HG02970 (cell line): ENCODE data around the gene STAM2.
"Not testable (repeated sequence)": the region's sequence is repeated elsewhere in the genome, so short reads cannot be mapped to it uniquely, and the experiment has no call there.

Experiments
- ATAC-seq: cut with Tn5 transposase; IDR thresholded peaks from one replicate; pipeline ENCODE4 v1.9.1; 2021; ENCODE audit warnings: mild to moderate bottlenecking, moderate library complexity, moderate number of reproducible peaks; ENCODE audit not compliant: unreplicated experiment, low FRiP score

Gene STAM2

GRCh38 chr2:152175368-152176112 is at the start of gene STAM2:
STAM2 (minus strand) TSS chr2:152175763; CDS start chr2:152175642, 121 bp downstream.
- ATAC-seq = peak; percentile 86

GRCh38 chr2:152223977-152224376 is 48.4 kb upstream of the STAM2 start:
- ATAC-seq = no peak

- ATAC-seq = no peak
These were observed 47.5 kb upstream of the STAM2 start for GRCh38 chr2:152222975-152223637.

GRCh38 chr2:152221839-152222238 is 46.3 kb upstream of the STAM2 start:
- no peak for ATAC-seq

- no peak for ATAC-seq
These were observed 43.7 kb upstream of the STAM2 start for GRCh38 chr2:152219077-152219828.

GRCh38 chr2:152201466-152201830 is 25.9 kb upstream of the STAM2 start:
- ATAC-seq = no peak

- ATAC-seq = no peak
These were observed 25.3 kb upstream of the STAM2 start for GRCh38 chr2:152200565-152201465.

- ATAC-seq = no peak
These were observed 24.5 kb upstream of the STAM2 start for GRCh38 chr2:152200101-152200500.

- no peak for ATAC-seq
These were observed 22.9 kb upstream of the STAM2 start for GRCh38 chr2:152198499-152198898.

GRCh38 chr2:152197508-152198284 is 22.1 kb upstream of the STAM2 start:
- ATAC-seq = not testable (repeated sequence)

GRCh38 chr2:152189622-152190495 is 14.3 kb upstream of the STAM2 start:
- no peak for ATAC-seq

- not testable (repeated sequence) for ATAC-seq
These were observed 11.2 kb upstream of the STAM2 start for GRCh38 chr2:152186808-152187207.

- ATAC-seq = no peak
These were observed 10.7 kb upstream of the STAM2 start for GRCh38 chr2:152186262-152186661.

- no peak for ATAC-seq
These were observed 8.0 kb upstream of the STAM2 start for GRCh38 chr2:152183401-152184073.

GRCh38 chr2:152177667-152178066 is 2.1 kb upstream of the STAM2 start:
- not testable (repeated sequence) for ATAC-seq

GRCh38 chr2:152176113-152176714 is 651 bp upstream of the STAM2 start:
- peak; percentile 1 for ATAC-seq

- peak; percentile 12 for ATAC-seq
These were observed 573 bp downstream of the STAM2 start for GRCh38 chr2:152175012-152175367.

- ATAC-seq = no peak
These were observed 989 bp downstream of the STAM2 start for GRCh38 chr2:152174574-152174973.
